ENCODE data around the gene PRR5.

DNA sequence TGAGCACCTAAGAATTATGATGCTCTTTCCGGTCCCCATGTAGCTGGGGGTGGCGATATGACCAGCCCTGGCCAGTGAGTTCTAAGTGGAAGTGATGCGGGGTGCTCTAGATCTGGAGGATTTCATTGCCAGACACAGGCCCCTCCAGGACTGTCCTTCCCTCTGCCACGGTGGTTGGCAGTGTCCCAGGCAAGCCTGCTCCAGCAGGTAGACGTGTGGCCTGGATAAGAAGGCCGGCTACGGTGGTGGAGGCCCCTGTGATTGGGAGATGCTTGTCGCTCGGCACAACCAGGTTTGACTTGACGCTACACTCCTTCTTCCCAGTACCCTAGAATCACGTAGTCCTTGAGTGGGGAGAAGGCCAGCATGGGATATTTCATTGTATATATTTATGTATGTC is 41.2 kb downstream of the PRR5 start:
- no peak for TF ChIP-seq EZH2 (IDR thresholded peaks at IDR 0.05)
- no peak for TF ChIP-seq POLR2AphosphoS5 (IDR thresholded peaks at IDR 0.05; ENCODE audit: borderline replicate concordance, low read depth, low read length)
